GM19468 (cell line): ENCODE measurements around the gene MYMK.

Experiments used
- ATAC-seq: cut with Tn5 transposase; IDR thresholded peaks from one replicate; pipeline ENCODE4 v1.9.1; 2021; ENCODE audit warnings: mild to moderate bottlenecking, moderate library complexity, moderate number of reproducible peaks; ENCODE audit not compliant: unreplicated experiment; ENCODE audit errors: extremely low read depth

MYMK gene

GRCh38 chr9:133472753-133473378, 51.9 kb downstream of the MYMK start:
- no peak for ATAC-seq

DNA sequence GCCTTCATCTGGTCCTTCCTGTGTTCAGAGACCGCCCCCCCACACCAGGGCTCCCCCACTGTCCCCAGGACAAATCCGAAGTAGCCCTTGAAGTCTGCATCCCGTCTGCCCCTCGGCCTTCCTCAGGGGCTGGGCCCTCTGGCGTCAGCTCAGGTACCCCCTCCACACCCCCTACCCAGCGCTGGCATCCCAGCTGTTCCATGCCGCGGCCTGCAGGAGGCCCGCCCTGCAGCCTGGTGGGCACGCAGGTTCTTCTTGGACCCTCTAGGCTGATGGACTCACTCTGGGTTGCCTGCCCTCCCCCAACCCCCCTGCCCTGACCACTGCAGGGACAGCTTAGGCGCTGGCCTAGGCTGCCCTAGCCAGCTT, 52.5 kb downstream of the MYMK start:
- no peak for ATAC-seq

GRCh38 chr9:133471551-133472276, 53.0 kb downstream of the MYMK start:
- ATAC-seq, result no peak

DNA sequence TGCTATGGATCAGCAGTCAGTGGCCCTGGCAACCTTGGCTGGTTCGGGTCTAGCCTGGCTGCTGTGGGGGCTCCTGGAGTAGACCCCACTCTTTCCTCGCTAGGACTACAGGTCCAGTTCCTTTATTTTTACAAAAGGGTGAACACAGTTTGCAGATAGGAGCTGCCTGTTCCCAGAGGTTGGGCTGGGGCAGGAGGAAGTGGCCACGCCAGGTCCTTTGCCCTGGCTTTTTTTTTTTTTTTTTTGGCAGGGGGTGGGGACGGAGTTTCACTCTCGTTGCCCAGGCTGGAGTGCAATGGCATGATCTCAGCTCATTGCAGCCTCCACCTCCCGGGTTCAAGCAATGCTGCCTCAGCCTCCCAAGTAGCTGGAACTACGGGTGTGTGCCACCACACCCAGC, 53.8 kb downstream of the MYMK start:
- no peak for ATAC-seq

DNA sequence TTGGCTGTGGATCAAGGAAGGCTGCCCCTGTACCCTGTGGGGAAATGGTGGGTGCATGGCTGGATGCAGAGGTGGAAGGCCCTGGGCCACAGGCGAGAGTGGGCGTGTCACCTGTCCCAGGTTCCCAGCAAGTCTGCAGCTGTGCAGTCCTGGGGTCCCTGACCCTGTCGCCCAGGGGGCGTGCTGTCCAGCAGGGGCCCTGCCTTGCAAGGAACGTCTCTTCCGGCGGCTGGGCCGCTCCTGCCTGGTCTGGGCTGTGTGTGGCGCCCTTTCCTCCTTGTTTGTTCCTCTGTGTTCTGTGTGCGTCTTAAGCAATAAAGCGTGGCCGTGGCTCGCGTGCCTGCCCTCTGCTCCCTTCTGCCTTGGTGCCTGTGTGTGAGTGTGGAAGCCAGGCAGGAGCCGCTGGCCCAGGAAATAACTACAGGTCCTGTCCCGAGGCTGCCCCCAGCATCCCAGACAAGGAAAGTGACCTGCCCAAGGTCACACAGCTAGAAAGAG, 54.3 kb downstream of the MYMK start:
- ATAC-seq, result no peak

- ATAC-seq, result no peak
Measured at GRCh38 chr9:133468777-133469421, 55.9 kb downstream of the MYMK start.

DNA sequence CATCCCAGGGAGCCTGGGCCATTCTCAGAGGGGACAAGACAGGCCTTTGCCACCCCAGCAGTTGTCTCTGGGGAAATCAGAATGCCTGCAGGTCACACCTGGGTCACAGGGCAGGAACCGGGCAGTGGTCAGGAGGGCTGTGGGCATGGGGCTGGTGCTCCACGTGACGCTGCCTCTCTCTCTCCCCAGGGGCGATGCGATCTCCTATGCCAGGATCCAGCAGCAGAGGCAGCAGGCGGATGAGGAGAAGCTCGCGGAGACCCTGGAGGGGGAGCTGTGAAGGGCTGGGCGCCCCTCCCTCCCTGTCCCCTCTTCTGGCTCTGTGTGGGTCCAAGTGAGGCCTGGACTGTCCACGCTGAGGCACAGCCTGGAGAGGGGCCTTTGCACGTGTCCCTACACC, 56.4 kb downstream of the MYMK start:
- ATAC-seq, result no peak

DNA sequence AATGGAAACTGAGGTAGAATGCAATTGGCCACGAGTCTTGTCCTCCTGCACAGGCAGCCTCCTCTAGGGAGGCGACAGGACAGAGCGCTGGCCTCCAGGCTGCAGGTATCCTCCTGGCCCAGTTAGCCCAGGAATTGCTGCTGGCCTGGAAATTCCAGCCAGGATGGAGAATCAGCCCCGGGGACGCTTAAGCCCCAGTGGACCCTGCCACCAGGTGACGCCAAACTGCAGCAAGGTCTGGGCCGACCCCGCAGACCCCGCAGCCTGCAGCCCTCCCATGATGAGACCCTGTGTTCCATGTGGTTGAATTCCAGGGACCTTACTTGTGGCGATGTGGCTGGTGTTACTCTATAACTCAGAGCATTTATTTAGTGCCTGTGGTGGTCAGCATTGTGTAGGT, 57.7 kb downstream of the MYMK start:
- ATAC-seq, result no peak

- no peak for ATAC-seq
Measured at GRCh38 chr9:133465984-133466383, 58.8 kb downstream of the MYMK start.

- ATAC-seq, result no peak
Measured at GRCh38 chr9:133464638-133465037, 60.1 kb downstream of the MYMK start.
